Thoracic aorta (tissue), 2 donors: Measurements from ENCODE around the gene JAK3. TPM values are rescaled to one million over a fixed set of nuclear protein-coding genes. Genes with fewer than 3 reads are reported as not detected.
"Not testable (repeated sequence)": the region's sequence is repeated elsewhere in the genome, so short reads cannot be mapped to it uniquely, and the experiment has no call there.

Experiments
- ATAC-seq: fragments of 150-250 bp; one replicate; pipeline ENCODE4 v1.8.0; 2017; ENCODE audit warnings: low read depth; ENCODE audit not compliant: insufficient number of reproducible peaks, low FRiP score
- DNase-seq: peaks from one replicate; pipeline ENCODE4 v3.0.0-alpha.2; 2020; ENCODE audit warnings: low spot score
- H3K27ac ChIP-seq, 2 donors: fragments of 200-600 bp; sonication (generic); 1 replicate in 1 of 2; 2 replicates in 1 of 2; pipeline ENCODE4 v1.5.1; 2016; ENCODE audit warnings: mild to moderate bottlenecking in 2 of 2, moderate library complexity in 2 of 2
- H3K27me3 ChIP-seq: fragments of 200-600 bp; sonication (generic); replicated peaks from 2 replicates; pipeline ENCODE4 v1.6.0; 2016; ENCODE audit warnings: mild to moderate bottlenecking; ENCODE audit not compliant: insufficient read depth
- H3K36me3 ChIP-seq: fragments of 200-600 bp; sonication (generic); one replicate; pipeline ENCODE4 v1.5.1; 2016
- H3K4me1 ChIP-seq, 2 donors: fragments of 200-600 bp; sonication (generic); 1 replicate in 1 of 2; 2 replicates in 1 of 2; pipeline versions ENCODE4 v1.5.1 to v1.6.0; 2016; ENCODE audit warnings: low read depth in 2 of 2, mild to moderate bottlenecking in 1 of 2; ENCODE audit not compliant: control insufficient read depth in 1 of 2
- H3K4me3 ChIP-seq: fragments of 200-600 bp; sonication (generic); 2 replicates; pipeline ENCODE4 v1.5.1; 2016; ENCODE audit warnings: mild to moderate bottlenecking
- H3K9me3 ChIP-seq: fragments of 200-600 bp; sonication (generic); 2 replicates; pipeline ENCODE4 v1.5.1; 2016
- CTCF ChIP-seq: fragments of 200-600 bp; sonication (generic); IDR thresholded peaks from one replicate; pipeline ENCODE4 v1.5.1; 2019; ENCODE audit warnings: antibody characterized with exemption
- total RNA-seq, 2 donors: library from RNA; depleted of rRNA; stranded (reverse); fragments of >200 nt; gene quantifications; one replicate each; pipeline versions ENCODE4 v1.1.0 to v1.2.3, GENCODE V29; 2016

Gene JAK3
- total RNA-seq, 2 donors from 2014 or later = 12.7 to 35.8 TPM

- H3K4me1 ChIP-seq = no peaks in the 10 kb centered on the region
- ATAC-seq (no peak), DNase-seq (no peak)
- H3K4me3 ChIP-seq = no peak overlapping the region
- no peaks in the 10 kb centered on the region for H3K27me3 ChIP-seq
- H3K9me3 ChIP-seq = no peaks in the 10 kb centered on the region
- H3K36me3 ChIP-seq = no peaks in the 10 kb centered on the region
- no peak overlapping the region for H3K27ac ChIP-seq
- no peak for TF ChIP-seq CTCF
These were observed 40.8 kb downstream of the JAK3 start for GRCh38 chr19:17806945-17807344.

GRCh38 chr19:17805427-17805826 lies 42.4 kb downstream of the JAK3 start:
- ATAC-seq = no peak

GRCh38 chr19:17803264-17803896 lies 44.4 kb downstream of the JAK3 start:
- Histone ChIP-seq H3K9me3 (no peaks in the 10 kb centered on the region), H3K27ac (no peak overlapping the region), H3K4me1 (no peaks in the 10 kb centered on the region), H3K36me3 (no peaks in the 10 kb centered on the region), H3K27me3 (no peaks in the 10 kb centered on the region), H3K4me3 (no peak overlapping the region)
- TF ChIP-seq CTCF = no peak
- DNase-seq (no peak), ATAC-seq (no peak)

More at GRCh38 chr19:17805427-17805826, 42.4 kb downstream of the JAK3 start:
- H3K27me3 ChIP-seq = no peaks in the 10 kb centered on the region
- no peaks in the 10 kb centered on the region for H3K36me3 ChIP-seq
- H3K4me1 ChIP-seq = no peaks in the 10 kb centered on the region
- no peak overlapping the region for H3K27ac ChIP-seq
- TF ChIP-seq CTCF = no peak
- no peak for DNase-seq
- no peaks in the 10 kb centered on the region for H3K9me3 ChIP-seq
- H3K4me3 ChIP-seq = no peak overlapping the region

GRCh38 chr19:17802137-17802858 lies 45.5 kb downstream of the JAK3 start:
- H3K9me3 ChIP-seq = no peaks in the 10 kb centered on the region
- DNase-seq (no peak), ATAC-seq (no peak)
- TF ChIP-seq CTCF = no peak
- H3K4me3 ChIP-seq = no peak overlapping the region
- H3K27me3 ChIP-seq = no peaks in the 10 kb centered on the region
- H3K36me3 ChIP-seq = no peaks in the 10 kb centered on the region
- H3K4me1 ChIP-seq = no peaks in the 10 kb centered on the region
- H3K27ac ChIP-seq = no peak overlapping the region

GRCh38 chr19:17798599-17798998 lies 49.2 kb downstream of the JAK3 start:
- not testable (repeated sequence) for H3K27me3 ChIP-seq, H3K4me3 ChIP-seq, H3K4me1 ChIP-seq, H3K9me3 ChIP-seq, DNase-seq, ATAC-seq, H3K36me3 ChIP-seq, H3K27ac ChIP-seq
